K562 treated with DMSO at 1 percent for 4 hours (cell line): Measurements from ENCODE around the gene HIGD1A. TPM values are rescaled to one million over a fixed set of nuclear protein-coding genes. Genes with fewer than 3 reads are reported as not detected.

Experiments used
- total RNA-seq: library from RNA; unstranded; fragments of 300-600 nt; gene quantifications from 2 replicates; pipeline ENCODE4 v1.2.3, GENCODE V29; 2022; ENCODE audit not compliant: insufficient read depth

Gene HIGD1A
- 123 and 145 TPM in 2 replicates for total RNA-seq

DNA sequence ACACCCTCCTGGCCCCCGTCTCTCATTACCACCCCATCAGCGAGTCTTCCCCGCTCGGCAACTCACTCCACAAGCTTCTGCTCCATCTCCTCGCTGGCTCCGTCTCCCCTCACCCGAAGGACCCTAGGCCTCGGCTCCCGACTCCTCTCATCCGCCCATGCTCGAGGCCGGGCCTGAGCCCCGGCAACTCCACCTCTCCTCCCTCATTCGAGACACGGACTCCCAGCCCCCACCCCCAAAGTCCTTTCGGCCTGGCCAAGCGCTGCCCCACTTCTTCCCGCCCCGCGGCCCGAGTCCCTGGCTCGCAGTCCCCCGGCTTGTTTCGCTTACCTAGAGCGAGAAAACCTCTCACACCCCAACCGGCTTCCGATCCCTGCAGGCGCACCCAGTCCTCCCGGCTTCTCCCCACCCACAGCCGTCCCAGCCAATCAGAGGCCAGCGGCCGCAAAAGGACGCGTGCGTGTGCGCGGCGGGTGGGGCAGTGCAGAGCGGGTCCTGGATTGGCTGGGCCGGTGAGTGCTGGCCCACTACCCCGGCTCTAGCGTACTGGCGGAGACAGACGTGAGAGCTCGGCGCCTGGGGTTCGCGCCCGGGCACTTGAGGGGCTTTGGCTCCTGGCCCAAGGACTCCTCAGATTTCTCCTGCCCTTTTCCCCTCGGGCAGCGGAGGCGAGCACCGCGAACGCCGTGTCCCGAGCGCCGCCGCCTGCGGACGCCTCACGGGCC, at the start of gene HIGD1A:
Gene HIGD1A, minus strand, starts transcription at position 385 of the 725 bp plus-strand sequence. CDS start 10,237 bp downstream, outside the sequence.

GRCh38 chr3:42809202-42809601, 4.9 kb upstream of the HIGD1A start, which contains the start of gene ACKR2:
TSS of gene ACKR2 (plus strand) at chr3:42809445. CDS start at chr3:42864503, 55,058 bp downstream.

GRCh38 chr3:42772670-42773408, 31.5 kb downstream of the HIGD1A start, which contains the start of gene CCDC13:
TSS of gene CCDC13 (minus strand) at chr3:42773253. CDS start at chr3:42758345, 14,908 bp downstream.

Other genes starting within 250 kb of the HIGD1A start
- 43.6 and 52.1 TPM in 2 replicates for gene SEC22C, start 222.5 kb downstream of the HIGD1A start, total RNA-seq
- 66.5 and 70.0 TPM in 2 replicates for gene SS18L2, start 213.6 kb downstream of the HIGD1A start, total RNA-seq
- 12.3 and 23.8 TPM in 2 replicates for gene NKTR, start 203.8 kb downstream of the HIGD1A start, total RNA-seq
- 0.71 and 0.89 TPM in 2 replicates for gene ZBTB47, start 150.8 kb downstream of the HIGD1A start, total RNA-seq
- not detected in 2 replicates for gene KLHL40, start 119.0 kb downstream of the HIGD1A start, total RNA-seq
- not detected in 2 replicates for gene HHATL, start 101.7 kb downstream of the HIGD1A start, total RNA-seq
- 1.1 and 1.2 TPM in 2 replicates for gene CCDC13, start 31.2 kb downstream of the HIGD1A start, total RNA-seq
- not detected in 2 replicates for gene ACKR2, start 5.0 kb upstream of the HIGD1A start, total RNA-seq
- gene CYP8B1, start 71.4 kb upstream of the HIGD1A start, total RNA-seq: not detected in 2 replicates
- 0.67 TPM in 1 of 2 replicates, not detected in the other for gene ZNF662, start 101.7 kb upstream of the HIGD1A start, total RNA-seq
- 0.54 TPM in 1 of 2 replicates, not detected in the other for gene GASK1A, start 174.8 kb upstream of the HIGD1A start, total RNA-seq